A549 (cell line): Measurements from ENCODE around the gene IMPA2.

Experiments used
- BHLHE40 ChIP-seq: IDR thresholded peaks from 2 replicates; pipeline ENCODE4 v1.6.1; 2012; ENCODE audit warnings: low read depth, low read length, inconsistent platforms
- CBX2 ChIP-seq: fragments of 200-600 bp; sonication (generic); IDR thresholded peaks from 2 replicates; pipeline ENCODE4 v1.6.1; 2016; ENCODE audit warnings: low read depth, mild to moderate bottlenecking, borderline replicate concordance
- CBX8 ChIP-seq: fragments of 200-600 bp; sonication (generic); IDR thresholded peaks from 2 replicates; pipeline ENCODE4 v1.6.1; 2016
- ESRRA ChIP-seq: fragments of 150-350 bp; IDR thresholded peaks from 2 replicates; pipeline ENCODE4 v1.6.1; 2014; ENCODE audit warnings: mild to moderate bottlenecking, low read length, borderline replicate concordance
- POLR2A ChIP-seq: IDR thresholded peaks from 2 replicates; pipeline ENCODE4 v1.6.1; 2012; ENCODE audit warnings: mild to moderate bottlenecking, low read length
- RAD21 ChIP-seq, 2 experiments: fragments of >200 bp in 1 of 2; sonication (Bioruptor Twin) in 1 of 2; formaldehyde crosslinking in 1 of 2; IDR thresholded peaks in 1 of 2; conservative IDR thresholded peaks in 1 of 2; 2 replicates in 1 of 2; 3 replicates in 1 of 2; pipeline ENCODE4 v1.6.1; 2012 to 2018; ENCODE audit warnings: inconsistent platforms in 1 of 2
- RFX5 ChIP-seq: fragments of 450-650 bp; IDR thresholded peaks from 2 replicates; pipeline ENCODE4 v1.7.1; 2014; ENCODE audit warnings: antibody characterized with exemption, mild to moderate bottlenecking, moderate library complexity
- TP53 ChIP-seq: fragments of 250-450 bp; sonication (Bioruptor Pico); IDR thresholded peaks from 2 replicates; pipeline ENCODE4 v1.5.0; 2021; ENCODE audit warnings: mild to moderate bottlenecking, moderate library complexity
- TF ChIP-seq, protein P1 (sequence below): fragments of 250-450 bp; sonication (Bioruptor Pico); IDR thresholded peaks from 2 replicates; pipeline ENCODE4 v1.5.0; 2021; ENCODE audit warnings: mild to moderate bottlenecking, moderate library complexity, borderline replicate concordance
- TF ChIP-seq, protein P2 (sequence below): fragments of >200 bp; sonication (Bioruptor Twin); formaldehyde crosslinking; IDR thresholded peaks from 3 replicates; pipeline ENCODE4 v1.5.1; 2016
- TF ChIP-seq, protein P3 (sequence below): IDR thresholded peaks from 2 replicates; pipeline ENCODE4 v1.6.1; 2012

DNA sequence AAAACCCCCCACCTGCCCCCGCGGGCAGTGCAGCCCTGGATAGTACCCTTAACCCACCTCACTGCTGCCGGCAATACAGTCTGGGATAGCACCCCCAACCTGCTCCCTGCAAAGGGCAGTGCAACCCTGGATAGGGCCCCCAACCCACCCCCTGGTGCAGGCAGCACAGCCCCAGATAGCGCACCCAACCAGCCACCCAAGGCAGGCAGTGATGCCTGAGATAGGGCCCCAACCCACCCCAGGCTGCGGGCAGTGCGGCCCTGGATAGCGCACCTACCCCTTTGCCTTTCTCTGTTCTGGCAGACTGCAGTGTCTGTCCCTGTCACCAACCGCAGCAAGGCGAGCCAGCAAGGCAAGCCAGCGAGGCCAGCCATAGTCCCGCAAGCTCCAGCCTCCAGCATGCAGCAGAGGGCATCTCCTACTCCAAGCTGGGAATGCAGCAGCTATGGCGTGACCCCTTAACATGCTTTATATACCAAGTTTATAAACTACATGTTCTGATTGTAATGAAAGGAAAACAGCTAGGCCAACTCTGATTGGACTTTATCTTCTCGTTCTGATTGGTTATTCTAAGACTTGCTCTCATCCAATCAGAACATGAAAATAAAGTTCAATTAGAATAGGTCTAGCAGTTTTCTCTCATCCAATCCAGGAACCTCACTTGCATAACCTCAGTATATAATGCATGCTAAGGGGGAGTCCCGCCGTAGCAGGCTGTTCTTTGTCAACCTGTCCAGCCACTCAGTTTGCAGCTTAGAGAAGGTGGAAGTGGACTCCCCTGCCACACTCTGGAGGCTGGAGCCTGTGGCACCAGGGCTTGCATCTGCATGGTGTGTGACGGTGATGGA is 78.3 kb downstream of the IMPA2 start:
- TF ChIP-seq, protein P1, sequence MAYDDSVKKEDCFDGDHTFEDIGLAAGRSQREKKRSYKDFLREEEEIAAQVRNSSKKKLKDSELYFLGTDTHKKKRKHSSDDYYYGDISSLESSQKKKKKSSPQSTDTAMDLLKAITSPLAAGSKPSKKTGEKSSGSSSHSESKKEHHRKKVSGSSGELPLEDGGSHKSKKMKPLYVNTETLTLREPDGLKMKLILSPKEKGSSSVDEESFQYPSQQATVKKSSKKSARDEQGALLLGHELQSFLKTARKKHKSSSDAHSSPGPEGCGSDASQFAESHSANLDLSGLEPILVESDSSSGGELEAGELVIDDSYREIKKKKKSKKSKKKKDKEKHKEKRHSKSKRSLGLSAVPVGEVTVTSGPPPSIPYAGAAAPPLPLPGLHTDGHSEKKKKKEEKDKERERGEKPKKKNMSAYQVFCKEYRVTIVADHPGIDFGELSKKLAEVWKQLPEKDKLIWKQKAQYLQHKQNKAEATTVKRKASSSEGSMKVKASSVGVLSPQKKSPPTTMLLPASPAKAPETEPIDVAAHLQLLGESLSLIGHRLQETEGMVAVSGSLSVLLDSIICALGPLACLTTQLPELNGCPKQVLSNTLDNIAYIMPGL (CRISPR knock-in tag), result no peak
- TF ChIP-seq, protein P2, sequence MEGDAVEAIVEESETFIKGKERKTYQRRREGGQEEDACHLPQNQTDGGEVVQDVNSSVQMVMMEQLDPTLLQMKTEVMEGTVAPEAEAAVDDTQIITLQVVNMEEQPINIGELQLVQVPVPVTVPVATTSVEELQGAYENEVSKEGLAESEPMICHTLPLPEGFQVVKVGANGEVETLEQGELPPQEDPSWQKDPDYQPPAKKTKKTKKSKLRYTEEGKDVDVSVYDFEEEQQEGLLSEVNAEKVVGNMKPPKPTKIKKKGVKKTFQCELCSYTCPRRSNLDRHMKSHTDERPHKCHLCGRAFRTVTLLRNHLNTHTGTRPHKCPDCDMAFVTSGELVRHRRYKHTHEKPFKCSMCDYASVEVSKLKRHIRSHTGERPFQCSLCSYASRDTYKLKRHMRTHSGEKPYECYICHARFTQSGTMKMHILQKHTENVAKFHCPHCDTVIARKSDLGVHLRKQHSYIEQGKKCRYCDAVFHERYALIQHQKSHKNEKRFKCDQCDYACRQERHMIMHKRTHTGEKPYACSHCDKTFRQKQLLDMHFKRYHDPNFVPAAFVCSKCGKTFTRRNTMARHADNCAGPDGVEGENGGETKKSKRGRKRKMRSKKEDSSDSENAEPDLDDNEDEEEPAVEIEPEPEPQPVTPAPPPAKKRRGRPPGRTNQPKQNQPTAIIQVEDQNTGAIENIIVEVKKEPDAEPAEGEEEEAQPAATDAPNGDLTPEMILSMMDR, result no peak
- TF ChIP-seq RFX5 (no peak), BHLHE40 (no peak), POLR2A (no peak), CBX2 (no peak), RAD21 (conservative IDR thresholded peaks at IDR 0.05 in 1 of 2, IDR thresholded peaks at IDR 0.05 in 1 of 2) (no peak), TP53 (CRISPR knock-in tag) (no peak), CBX8 (no peak), ESRRA (no peak)
- TF ChIP-seq, protein P3, sequence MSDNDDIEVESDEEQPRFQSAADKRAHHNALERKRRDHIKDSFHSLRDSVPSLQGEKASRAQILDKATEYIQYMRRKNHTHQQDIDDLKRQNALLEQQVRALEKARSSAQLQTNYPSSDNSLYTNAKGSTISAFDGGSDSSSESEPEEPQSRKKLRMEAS, result no peak
